Islet of Langerhans (tissue), 1 donor: ENCODE measurements around the gene RSPO1.
"Not testable (repeated sequence)": the region's sequence is repeated elsewhere in the genome, so short reads cannot be mapped to it uniquely, and the experiment has no call there.

Experiments
- FAIRE-seq: peaks from one replicate; lab custom pipeline; 2011; peaks lifted over from hg19 to GRCh38; lab: Jason Lieb, UNC

The RSPO1 gene

GRCh38 chr1:37614105-37614504, 20.6 kb downstream of the RSPO1 start:
- no peak for FAIRE-seq

DNA sequence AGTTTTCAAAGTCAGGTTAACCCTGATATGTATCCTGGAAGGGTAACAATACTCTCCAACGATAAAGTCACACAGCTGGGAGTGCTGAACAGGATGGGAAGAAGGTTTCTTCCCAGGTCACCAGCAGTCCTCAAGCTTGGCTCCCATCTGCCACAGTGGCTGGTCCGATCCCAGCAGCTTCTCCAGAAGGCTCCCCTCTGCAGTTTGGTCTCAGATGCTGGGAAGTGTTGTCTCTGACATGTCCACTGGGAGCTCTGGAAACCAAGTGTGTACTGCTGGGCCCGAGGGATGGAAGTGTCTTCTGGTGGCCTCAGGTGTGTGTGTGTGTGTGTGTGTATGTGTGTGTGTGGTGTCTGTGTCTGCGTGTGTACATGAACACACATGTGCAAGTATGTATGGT, 22.5 kb downstream of the RSPO1 start:
- FAIRE-seq = no peak

DNA sequence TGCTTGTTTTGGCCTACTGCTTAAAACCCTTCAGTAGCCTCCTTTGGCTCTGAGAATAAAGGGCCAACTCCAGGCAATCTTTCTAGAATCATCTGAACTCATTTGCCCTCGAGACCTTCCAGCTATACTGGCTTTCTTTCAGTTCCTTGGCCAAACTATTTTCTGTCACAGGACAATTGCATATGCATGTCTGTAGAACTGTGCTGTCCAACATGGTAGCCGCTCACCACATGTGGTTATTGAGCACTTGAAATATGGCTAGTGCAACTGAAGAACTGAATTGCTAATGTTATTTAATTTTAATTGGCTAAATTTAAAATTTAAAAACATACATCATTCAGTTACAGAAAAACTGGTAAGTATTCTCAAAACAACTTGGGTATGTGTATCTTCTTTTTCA, 24.7 kb downstream of the RSPO1 start:
- no peak for FAIRE-seq

GRCh38 chr1:37609002-37609401, 25.7 kb downstream of the RSPO1 start:
- FAIRE-seq = no peak

- no peak for FAIRE-seq
Measured at GRCh38 chr1:37606481-37607263, 28.0 kb downstream of the RSPO1 start.

DNA sequence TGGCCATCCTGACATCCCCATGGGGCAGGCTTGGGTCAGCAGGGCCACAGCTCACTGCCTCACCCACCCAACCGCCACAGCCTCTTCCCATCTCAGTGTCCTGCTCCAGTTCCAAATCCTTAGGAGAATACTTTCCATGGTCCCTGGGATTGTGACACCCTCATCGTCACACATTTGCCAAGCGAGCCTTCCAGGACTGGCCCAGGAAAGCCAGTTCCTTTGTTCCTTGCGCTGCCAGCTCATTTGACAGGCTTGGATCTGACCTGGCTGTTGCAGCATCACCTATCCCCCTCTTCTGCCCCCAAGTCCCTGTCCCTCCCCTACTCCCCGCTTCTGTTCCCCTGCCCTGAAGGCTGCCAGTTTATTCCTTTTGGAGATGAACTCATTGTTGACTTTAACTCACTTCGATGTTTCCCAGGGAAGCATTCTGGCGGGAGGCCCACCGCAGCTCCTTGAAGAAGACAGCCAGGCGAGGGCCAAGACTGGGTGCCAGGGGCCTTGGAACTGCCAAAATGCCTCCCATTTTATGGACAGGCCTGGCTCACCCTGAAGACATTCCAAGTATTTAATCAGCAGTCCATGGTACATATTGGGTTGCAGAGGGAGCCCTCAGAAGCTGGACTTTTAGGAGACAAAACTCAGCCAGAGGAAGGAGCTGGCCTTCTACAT, 28.8 kb downstream of the RSPO1 start:
- FAIRE-seq = no peak

DNA sequence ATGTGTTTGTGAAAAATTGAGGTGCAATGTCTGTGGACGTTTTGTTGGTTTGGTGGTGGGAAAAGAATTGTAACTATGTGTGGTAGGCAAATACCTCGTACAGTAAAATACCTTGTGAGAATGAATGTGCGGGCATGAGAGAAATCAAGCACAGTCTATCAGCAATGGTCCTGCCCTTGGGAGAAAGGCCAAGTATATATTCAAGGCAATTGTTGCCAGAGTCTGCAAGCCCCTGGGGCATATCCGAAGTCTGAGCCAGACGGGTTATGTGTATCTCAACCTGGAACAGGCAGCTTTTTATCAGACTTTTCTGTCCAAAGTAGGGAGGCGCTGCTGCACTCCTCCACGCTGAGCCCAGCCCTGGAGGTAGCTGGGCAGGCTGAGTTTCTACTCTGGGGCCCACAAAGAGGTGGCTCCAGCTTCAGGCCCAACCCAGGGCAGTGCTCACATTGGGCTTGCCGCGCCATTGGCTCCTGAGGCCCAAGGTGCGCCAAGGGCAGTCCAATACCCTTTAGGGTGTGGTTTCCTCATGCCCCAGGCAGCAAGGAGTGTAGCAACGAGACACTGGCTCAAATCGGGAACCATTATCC, 29.5 kb downstream of the RSPO1 start:
- FAIRE-seq = no peak

DNA sequence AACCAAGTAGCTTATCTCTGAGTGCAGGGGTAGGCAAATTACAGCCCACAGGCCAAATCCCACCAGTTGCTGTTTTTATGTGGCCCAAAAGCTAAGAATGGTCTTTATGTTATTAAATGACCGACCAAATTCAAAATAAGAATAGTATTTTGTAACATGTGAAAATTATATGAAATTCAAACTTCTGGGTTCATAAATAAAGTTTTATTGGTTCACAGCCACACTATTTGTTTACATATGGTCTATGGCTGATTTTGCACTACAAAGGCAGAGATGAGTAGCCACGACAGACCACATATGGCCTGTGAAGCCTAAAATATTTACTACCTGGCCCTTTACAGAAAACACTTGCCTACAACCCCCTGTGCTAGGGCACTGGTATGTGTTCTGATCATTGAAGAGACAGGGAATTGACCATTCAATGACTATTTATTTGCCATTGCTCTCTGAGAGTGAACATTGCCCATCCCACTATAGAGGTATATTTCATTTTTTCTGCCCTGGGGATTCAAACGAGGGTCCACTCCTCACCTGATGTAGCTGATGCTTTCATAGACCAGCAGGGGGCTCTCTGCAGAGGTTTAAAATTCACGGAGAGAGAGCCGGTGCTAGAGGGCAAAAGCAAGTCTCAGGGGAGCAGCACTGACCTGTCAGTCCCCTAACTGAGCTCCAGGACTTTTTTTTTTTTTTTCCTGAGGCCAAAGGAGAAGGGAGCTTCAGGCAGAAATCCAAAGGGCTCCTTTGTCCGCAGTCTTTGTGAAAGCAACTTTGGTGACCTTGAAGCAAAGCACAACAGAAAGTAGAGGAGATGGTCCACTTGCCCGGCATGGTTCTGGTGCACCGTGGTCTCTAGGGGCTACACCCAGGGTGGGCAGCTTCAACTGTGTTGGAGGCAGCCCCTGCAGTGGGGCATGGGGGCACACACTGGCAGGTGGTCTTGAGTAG, 31.7 kb downstream of the RSPO1 start:
- no peak for FAIRE-seq

- FAIRE-seq = no peak
Measured at GRCh38 chr1:37601441-37601840, 33.3 kb downstream of the RSPO1 start.

- FAIRE-seq = no peak
Measured at GRCh38 chr1:37599940-37600339, 34.8 kb downstream of the RSPO1 start.

- FAIRE-seq = no peak
Measured at GRCh38 chr1:37596182-37596667, 38.5 kb downstream of the RSPO1 start.

- FAIRE-seq = no peak
Measured at GRCh38 chr1:37595440-37596181, 39.1 kb downstream of the RSPO1 start, which contains the start of gene GNL2. Gene GNL2 (minus strand): TSS chr1:37595937. CDS start chr1:37595822, 115 bp downstream.

GRCh38 chr1:37593726-37594125, 41.0 kb downstream of the RSPO1 start:
- no peak for FAIRE-seq

- no peak for FAIRE-seq
Measured at GRCh38 chr1:37588939-37589338, 45.8 kb downstream of the RSPO1 start.

GRCh38 chr1:37584544-37584943, 50.1 kb downstream of the RSPO1 start:
- FAIRE-seq = not testable (repeated sequence)

GRCh38 chr1:37575692-37576091, 59.0 kb downstream of the RSPO1 start:
- FAIRE-seq = no peak

DNA sequence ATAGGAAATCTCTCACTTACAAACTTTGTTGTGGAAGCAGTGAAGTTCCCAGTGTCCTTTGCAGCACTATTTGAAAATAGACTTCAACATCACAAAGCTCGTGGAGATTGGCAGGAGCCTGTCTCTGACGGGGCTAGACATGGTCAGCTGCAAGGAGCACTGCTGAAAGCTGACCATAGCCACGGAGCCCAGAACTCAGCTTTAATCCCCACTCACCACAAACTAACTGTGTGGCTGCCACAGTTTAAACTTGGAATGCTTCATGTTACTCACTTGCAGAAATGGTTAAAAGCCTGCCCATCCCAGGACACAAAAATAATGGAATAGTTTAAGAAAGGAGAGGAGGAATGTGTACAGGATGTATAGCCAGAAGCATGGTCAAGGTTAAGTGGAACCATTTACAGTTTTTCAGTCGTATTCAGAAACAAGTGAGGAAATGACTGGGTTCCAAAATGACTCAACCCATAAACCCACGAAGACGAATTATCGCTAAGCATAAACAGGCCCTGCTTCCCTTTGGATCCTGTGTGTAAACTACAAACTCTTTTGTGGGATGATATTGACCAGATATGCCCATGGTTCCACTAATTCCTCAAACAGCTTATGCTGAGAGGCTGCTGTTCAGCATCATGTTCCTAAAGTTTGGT, 59.7 kb downstream of the RSPO1 start:
- no peak for FAIRE-seq

DNA sequence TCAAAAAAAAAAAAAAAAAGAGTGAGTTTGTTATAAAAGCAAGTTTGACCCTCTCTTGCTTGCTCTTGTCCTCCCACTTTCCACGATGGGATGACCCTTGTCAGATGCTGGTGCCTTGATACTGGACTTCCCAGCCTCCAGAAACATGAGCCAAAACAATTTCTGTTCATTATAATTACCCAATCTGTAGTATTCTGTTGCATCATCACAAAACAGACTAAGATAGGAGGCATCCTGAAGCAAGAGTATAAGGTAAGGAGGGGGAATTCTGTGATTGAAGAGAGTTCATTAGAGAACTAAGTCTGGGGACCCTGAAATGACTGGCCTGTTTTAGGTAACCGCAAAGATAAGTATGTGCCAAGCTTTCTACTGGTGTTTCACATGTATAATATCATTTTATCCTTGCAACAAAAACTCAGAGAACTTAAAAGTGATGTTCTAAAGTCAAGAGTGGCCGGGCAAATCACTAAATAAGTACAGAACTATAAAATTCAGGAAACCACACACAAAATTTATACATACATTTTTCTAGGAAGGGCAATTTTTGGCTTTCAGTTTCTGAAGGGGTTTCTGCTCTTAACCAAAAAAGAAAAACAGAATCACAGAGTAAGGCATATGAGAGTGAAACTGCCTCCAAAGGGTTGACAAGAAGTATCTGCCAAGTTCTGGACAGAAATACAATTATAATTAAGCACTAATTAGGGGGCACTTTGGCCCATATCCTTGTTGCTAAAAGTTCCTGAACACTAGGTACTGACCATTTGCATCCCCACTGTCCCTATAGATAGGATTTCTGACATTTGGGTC, 64.0 kb downstream of the RSPO1 start:
- no peak for FAIRE-seq

DNA sequence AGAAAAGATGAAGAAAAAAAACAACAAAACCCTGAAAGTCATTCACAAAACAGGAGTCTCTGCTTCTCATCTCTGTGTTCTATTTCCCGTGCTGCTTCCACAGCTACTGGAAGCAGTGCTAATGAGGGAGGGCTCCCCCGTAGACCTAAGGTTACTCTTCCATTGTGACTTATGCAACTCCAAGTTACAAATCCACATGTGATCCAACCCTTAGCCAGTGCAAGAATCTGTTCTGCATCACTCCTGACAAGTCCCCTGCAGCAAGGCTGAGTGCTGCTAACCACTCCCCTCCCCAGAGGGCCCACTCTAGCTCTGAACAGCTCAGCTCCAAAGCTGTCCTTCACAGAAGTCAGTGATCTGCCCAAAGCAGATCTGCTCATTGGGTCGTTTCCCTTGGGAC, 67.7 kb downstream of the RSPO1 start:
- no peak for FAIRE-seq

DNA sequence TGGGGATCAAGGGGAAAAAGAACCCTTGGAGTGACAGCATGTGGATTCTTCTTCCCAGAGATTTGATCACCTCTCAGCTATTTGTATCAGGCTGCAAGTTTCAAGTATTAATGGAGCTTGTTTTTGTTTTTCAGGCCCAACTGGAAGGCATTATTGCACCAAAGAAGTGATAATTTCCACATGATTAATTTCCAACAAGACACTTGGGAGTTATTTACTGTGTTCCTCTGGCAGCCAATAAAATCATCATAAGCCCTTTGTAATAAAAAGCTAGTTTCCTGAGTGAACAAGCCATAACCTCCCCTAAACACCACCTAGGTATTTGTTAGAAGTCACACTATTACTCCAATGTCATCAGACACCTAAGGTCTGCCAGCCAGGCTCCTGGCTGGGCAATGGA, 69.8 kb downstream of the RSPO1 start:
- no peak for FAIRE-seq
